Loucy (cell line): Measurements from ENCODE around the gene CLDN2.
A peak's percentile ranks its signal among the peaks of the same experiment; 100 is the strongest.

ENCODE experiments used
- H2AFZ ChIP-seq: fragments of 200-600 bp; sonication (generic); 2 replicates; pipeline ENCODE4 v1.6.0; 2016; ENCODE audit warnings: antibody characterized with exemption, mild to moderate bottlenecking, low read length, moderate library complexity
- H3F3A ChIP-seq: fragments of 200-600 bp; 2 replicates; pipeline ENCODE4 v1.6.0; 2016; ENCODE audit warnings: antibody characterized with exemption, low read depth, mild to moderate bottlenecking
- H3K27me3 ChIP-seq: fragments of 200-600 bp; sonication (generic); 2 replicates; pipeline ENCODE4 v1.6.1; 2014; ENCODE audit warnings: low read length, mild to moderate bottlenecking; ENCODE audit not compliant: insufficient read depth, poor library complexity, severe bottlenecking
- H3K36me3 ChIP-seq: fragments of 200-600 bp; sonication (generic); 2 replicates; pipeline ENCODE4 v1.6.1; 2016; ENCODE audit warnings: low read length; ENCODE audit not compliant: insufficient read depth
- H3K4me1 ChIP-seq: fragments of 200-600 bp; sonication (generic); 2 replicates; pipeline ENCODE4 v1.5.1; 2014; ENCODE audit warnings: low read length, mild to moderate bottlenecking; ENCODE audit not compliant: insufficient read depth, poor library complexity, severe bottlenecking
- H3K4me2 ChIP-seq: fragments of 200-600 bp; sonication (generic); 2 replicates; pipeline ENCODE4 v1.6.0; 2014; ENCODE audit warnings: antibody characterized with exemption, low read length, low read depth, mild to moderate bottlenecking; ENCODE audit not compliant: poor library complexity, severe bottlenecking
- H3K4me3 ChIP-seq: fragments of 200-600 bp; sonication (generic); 2 replicates; pipeline ENCODE4 v1.5.1; 2014; ENCODE audit warnings: low read length, mild to moderate bottlenecking, mixed read lengths; ENCODE audit not compliant: poor library complexity, severe bottlenecking
- H3K79me2 ChIP-seq: fragments of 200-600 bp; sonication (generic); 2 replicates; pipeline ENCODE4 v1.6.1; 2014; ENCODE audit warnings: low read length; ENCODE audit not compliant: insufficient read depth
- H3K9ac ChIP-seq: fragments of 200-600 bp; sonication (generic); 2 replicates; pipeline ENCODE4 v1.6.0; 2014; ENCODE audit warnings: mild to moderate bottlenecking, low read depth, low read length, moderate library complexity; ENCODE audit not compliant: poor library complexity, severe bottlenecking
- H3K9me2 ChIP-seq: fragments of 200-600 bp; sonication (generic); replicated peaks from 2 replicates; pipeline ENCODE4 v1.6.1; 2016; ENCODE audit warnings: low read depth, low read length, mixed read lengths
- H3K9me3 ChIP-seq: fragments of 200-600 bp; sonication (generic); 2 replicates; pipeline ENCODE4 v1.6.1; 2014; ENCODE audit warnings: mild to moderate bottlenecking, antibody characterized with exemption, low read length, low read depth; ENCODE audit not compliant: insufficient read depth
- H4K20me1 ChIP-seq: fragments of 200-600 bp; sonication (generic); 2 replicates; pipeline ENCODE4 v1.6.0; 2014; ENCODE audit warnings: antibody characterized with exemption, low read length, mild to moderate bottlenecking; ENCODE audit not compliant: insufficient read depth, poor library complexity, severe bottlenecking
- CTCF ChIP-seq: fragments of 200-600 bp; sonication (generic); conservative IDR thresholded peaks from 2 replicates; pipeline ENCODE4 v1.5.1; 2014; ENCODE audit warnings: mild to moderate bottlenecking, antibody characterized with exemption, low read length
- EZH2phosphoT487 ChIP-seq: fragments of 200-600 bp; IDR thresholded peaks from 2 replicates; pipeline ENCODE4 v1.6.1; 2018; ENCODE audit warnings: antibody characterized with exemption, mild to moderate bottlenecking, moderate library complexity, borderline replicate concordance

The CLDN2 gene

GRCh38 chrX:106894978-106895452 is 25.2 kb upstream of the CLDN2 start:
- Histone ChIP-seq H3K4me3 (no peak overlapping the region), H3K4me2 (no peak overlapping the region), H3K27me3 (no peaks in the 10 kb centered on the region), H3K79me2 (no peaks in the 10 kb centered on the region), H3F3A (no peaks in the 10 kb centered on the region), H3K9ac (no peak overlapping the region), H2AFZ (no peak overlapping the region), H3K36me3 (no peaks in the 10 kb centered on the region), H3K9me2 (no peaks in the 10 kb centered on the region), H3K4me1 (no peaks in the 10 kb centered on the region), H3K9me3 (no peaks in the 10 kb centered on the region), H4K20me1 (no peaks in the 10 kb centered on the region)
- TF ChIP-seq EZH2phosphoT487, result no peak
- no peak for TF ChIP-seq CTCF

GRCh38 chrX:106897259-106897658 is 22.9 kb upstream of the CLDN2 start:
- no peak overlapping the region for H3K4me2 ChIP-seq
- no peak overlapping the region for H3K9ac ChIP-seq
- TF ChIP-seq EZH2phosphoT487 (no peak), CTCF (no peak)
- no peaks in the 10 kb centered on the region for H3K36me3 ChIP-seq
- no peaks in the 10 kb centered on the region for H3F3A ChIP-seq
- H3K27me3 ChIP-seq, result no peaks in the 10 kb centered on the region
- H4K20me1 ChIP-seq, result no peaks in the 10 kb centered on the region
- no peaks in the 10 kb centered on the region for H3K4me1 ChIP-seq
- no peaks in the 10 kb centered on the region for H3K79me2 ChIP-seq
- H2AFZ ChIP-seq, result no peak overlapping the region
- no peaks in the 10 kb centered on the region for H3K9me2 ChIP-seq
- no peak overlapping the region for H3K4me3 ChIP-seq
- H3K9me3 ChIP-seq, result no peaks in the 10 kb centered on the region

GRCh38 chrX:106898462-106898861 is 21.7 kb upstream of the CLDN2 start:
- Histone ChIP-seq H3K4me2 (no peak overlapping the region), H3K4me3 (no peak overlapping the region), H3K9ac (no peak overlapping the region), H4K20me1 (no peaks in the 10 kb centered on the region), H3K79me2 (no peaks in the 10 kb centered on the region), H3K9me2 (no peaks in the 10 kb centered on the region), H3K9me3 (no peaks in the 10 kb centered on the region), H3K27me3 (no peaks in the 10 kb centered on the region), H3K36me3 (no peaks in the 10 kb centered on the region), H3F3A (no peaks in the 10 kb centered on the region), H2AFZ (peak overlapping the region; percentile 73), H3K4me1 (peaks cover 5% of the 10 kb centered on the region)
- TF ChIP-seq EZH2phosphoT487 (no peak), CTCF (peak; percentile 59)
